ENCODE measurements around the gene CFAP251.

The CFAP251 gene

GRCh38 chr12:122043476-122043875 lies 125.1 kb downstream of the CFAP251 start:
- in situ Hi-C loops (cut with MboI; ENCODE audit: low pct_unique_long_range_greater_than_20kb, low sequenced_read_pairs, unreplicated experiment) = no loop called here
- DNase-seq (ENCODE audit: low spot score) = no peak
- TF ChIP-seq, protein P1, sequence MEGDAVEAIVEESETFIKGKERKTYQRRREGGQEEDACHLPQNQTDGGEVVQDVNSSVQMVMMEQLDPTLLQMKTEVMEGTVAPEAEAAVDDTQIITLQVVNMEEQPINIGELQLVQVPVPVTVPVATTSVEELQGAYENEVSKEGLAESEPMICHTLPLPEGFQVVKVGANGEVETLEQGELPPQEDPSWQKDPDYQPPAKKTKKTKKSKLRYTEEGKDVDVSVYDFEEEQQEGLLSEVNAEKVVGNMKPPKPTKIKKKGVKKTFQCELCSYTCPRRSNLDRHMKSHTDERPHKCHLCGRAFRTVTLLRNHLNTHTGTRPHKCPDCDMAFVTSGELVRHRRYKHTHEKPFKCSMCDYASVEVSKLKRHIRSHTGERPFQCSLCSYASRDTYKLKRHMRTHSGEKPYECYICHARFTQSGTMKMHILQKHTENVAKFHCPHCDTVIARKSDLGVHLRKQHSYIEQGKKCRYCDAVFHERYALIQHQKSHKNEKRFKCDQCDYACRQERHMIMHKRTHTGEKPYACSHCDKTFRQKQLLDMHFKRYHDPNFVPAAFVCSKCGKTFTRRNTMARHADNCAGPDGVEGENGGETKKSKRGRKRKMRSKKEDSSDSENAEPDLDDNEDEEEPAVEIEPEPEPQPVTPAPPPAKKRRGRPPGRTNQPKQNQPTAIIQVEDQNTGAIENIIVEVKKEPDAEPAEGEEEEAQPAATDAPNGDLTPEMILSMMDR (IDR thresholded peaks at IDR 0.05; ENCODE audit: extremely low read depth, insufficient read depth, missing control alignments) = no peak

DNA sequence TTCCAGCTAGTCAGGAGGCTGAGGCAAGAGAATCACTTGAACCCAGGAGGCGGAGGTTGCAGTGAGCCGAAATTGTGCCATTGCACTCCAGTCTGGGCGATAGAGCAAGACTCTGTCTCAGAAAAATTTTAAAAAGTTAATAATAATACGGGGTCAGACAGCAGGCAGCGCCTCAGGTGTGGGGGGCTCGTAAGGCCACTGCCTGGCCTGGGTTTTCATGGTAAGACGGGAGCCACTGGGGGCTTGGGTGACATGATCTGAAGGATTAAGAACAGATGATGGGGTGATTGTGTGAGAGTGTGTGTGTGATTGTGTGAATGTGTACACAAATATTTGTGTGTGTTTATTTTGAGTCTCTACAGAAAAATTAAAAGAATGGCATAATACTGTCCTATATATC lies 126.9 kb downstream of the CFAP251 start:
- no peak for DNase-seq (ENCODE audit: low spot score)
- TF ChIP-seq, protein P1 (IDR thresholded peaks at IDR 0.05; ENCODE audit: extremely low read depth, insufficient read depth, missing control alignments) = no peak
- in situ Hi-C loops (cut with MboI; ENCODE audit: low pct_unique_long_range_greater_than_20kb, low sequenced_read_pairs, unreplicated experiment) = no loop called here

- in situ Hi-C loops (cut with MboI; ENCODE audit: low pct_unique_long_range_greater_than_20kb, low sequenced_read_pairs, unreplicated experiment) = no loop called here
- DNase-seq (ENCODE audit: low spot score) = no peak
- TF ChIP-seq, protein P1 (IDR thresholded peaks at IDR 0.05; ENCODE audit: extremely low read depth, insufficient read depth, missing control alignments) = no peak
Observed at GRCh38 chr12:122046145-122046544, 127.8 kb downstream of the CFAP251 start.

- TF ChIP-seq, protein P1 (IDR thresholded peaks at IDR 0.05; ENCODE audit: extremely low read depth, insufficient read depth, missing control alignments) = no peak
- in situ Hi-C loops (cut with MboI; ENCODE audit: low pct_unique_long_range_greater_than_20kb, low sequenced_read_pairs, unreplicated experiment) = no loop called here
- DNase-seq (ENCODE audit: low spot score) = no peak
Observed at GRCh38 chr12:122048151-122048550, 129.8 kb downstream of the CFAP251 start.

- DNase-seq (ENCODE audit: low spot score) = no peak
- in situ Hi-C loops (cut with MboI; ENCODE audit: low pct_unique_long_range_greater_than_20kb, low sequenced_read_pairs, unreplicated experiment) = loop anchor here (5.0 to 10.0 kb wide), 2 partner anchors 72 to 135 kb away; partner anchors contain the start of gene LRRC43
- TF ChIP-seq, protein P1 (IDR thresholded peaks at IDR 0.05; ENCODE audit: extremely low read depth, insufficient read depth, missing control alignments) = no peak
Observed at GRCh38 chr12:122049827-122050226, 131.4 kb downstream of the CFAP251 start.

DNA sequence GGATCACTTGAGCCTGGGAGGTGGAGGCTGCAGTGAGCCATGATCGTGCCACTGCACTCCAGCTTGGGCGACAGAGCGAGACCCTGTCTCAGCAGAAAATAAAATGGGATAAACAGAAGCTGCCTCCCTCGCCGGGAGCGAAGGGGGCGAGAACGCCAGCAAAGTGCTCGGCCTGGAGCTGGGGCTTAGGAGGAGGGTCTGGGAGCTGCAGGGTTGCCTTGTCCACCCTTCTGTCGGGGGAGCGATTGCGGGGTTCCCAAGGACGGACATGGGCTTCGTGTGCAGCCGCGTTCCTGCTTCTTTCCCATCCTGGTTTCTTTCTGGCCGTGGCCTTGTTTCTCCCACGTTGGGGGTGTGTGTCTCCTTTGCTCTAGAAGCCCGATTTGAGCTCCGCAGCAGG lies 132.3 kb downstream of the CFAP251 start:
- in situ Hi-C loops (cut with MboI; ENCODE audit: low pct_unique_long_range_greater_than_20kb, low sequenced_read_pairs, unreplicated experiment) = loop anchor here (5.0 to 10.0 kb wide), 2 partner anchors 72 to 134 kb away; partner anchors contain the start of gene LRRC43
- DNase-seq (ENCODE audit: low spot score) = no peak
- TF ChIP-seq, protein P1 (IDR thresholded peaks at IDR 0.05; ENCODE audit: extremely low read depth, insufficient read depth, missing control alignments) = no peak
